K562 (cell line): ENCODE results near the gene PA2G4.

Source experiments
- BRCA1 ChIP-seq, 2 experiments: fragments of 450-650 bp in 1 of 2; sonication (generic) in 1 of 2; formaldehyde crosslinking in 1 of 2; IDR thresholded peaks; 2 replicates each; pipeline versions ENCODE4 v1.5.0 to v1.6.1; 2017 to 2020; ENCODE audit warnings: mild to moderate bottlenecking in 1 of 2, missing genetic modification reagents in 1 of 2
- POLR2AphosphoS5 ChIP-seq: IDR thresholded peaks from 2 replicates; pipeline ENCODE4 v1.6.1; 2011; ENCODE audit warnings: mild to moderate bottlenecking, low read depth, low read length, moderate library complexity; ENCODE audit not compliant: control insufficient read depth, insufficient read depth
- TF ChIP-seq, protein P1 (sequence below): fragments of 200-600 bp; sonication (generic); IDR thresholded peaks from one replicate; pipeline ENCODE4 v1.6.1; 2012; ENCODE audit warnings: mild to moderate bottlenecking, low read depth, low read length, inconsistent platforms
- TF ChIP-seq, protein P2 (sequence below): fragments of 250-450 bp; sonication (Bioruptor Pico); IDR thresholded peaks from 2 replicates; pipeline ENCODE4 v1.4.0; 2020
- TF ChIP-seq, protein P3 (sequence below), 2 experiments: fragments of 450-650 bp in 1 of 2; sonication (generic) in 1 of 2; formaldehyde crosslinking; conservative IDR thresholded peaks; 2 replicates each; pipeline versions ENCODE4 v1.4.0 to v1.8.1; 2020 to 2022; ENCODE audit warnings: mild to moderate bottlenecking in 1 of 2, missing genetic modification reagents in 1 of 2
- TF ChIP-seq, protein P4 (sequence below), 3 experiments: IDR thresholded peaks in 2 of 3; conservative IDR thresholded peaks in 1 of 3; 2 replicates each; pipeline ENCODE4 v1.5.1; 2011 to 2012; ENCODE audit warnings: low read length in 3 of 3, mild to moderate bottlenecking in 3 of 3, control low read depth in 2 of 3, improper control_type of control experiment in 1 of 3, inconsistent platforms in 1 of 3, low read depth in 1 of 3, mixed read lengths in 1 of 3, moderate library complexity in 1 of 3; ENCODE audit not compliant: insufficient read depth in 2 of 3
- TF ChIP-seq, protein P5 (sequence below): sonication (generic); formaldehyde crosslinking; IDR thresholded peaks from 2 replicates; pipeline ENCODE4 v1.8.1; 2022; ENCODE audit warnings: missing genetic modification reagents

DNA sequence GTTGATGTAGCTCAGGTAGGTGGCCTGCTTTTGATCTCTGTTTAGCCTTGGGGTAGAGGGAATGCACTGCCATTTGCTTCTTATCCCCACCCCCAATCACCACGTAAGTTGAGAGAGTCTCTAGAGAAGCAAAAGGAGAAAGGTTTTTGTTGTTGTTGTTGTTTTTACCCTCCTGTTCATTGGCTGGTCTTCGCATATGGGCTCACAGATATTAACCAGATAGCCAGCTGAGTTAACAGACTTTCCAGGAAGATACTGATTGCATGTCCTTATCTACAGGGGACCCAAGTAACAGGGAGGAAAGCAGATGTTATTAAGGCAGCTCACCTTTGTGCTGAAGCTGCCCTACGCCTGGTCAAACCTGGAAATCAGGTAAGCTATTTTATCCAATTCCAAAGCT, 2.9 kb downstream of the PA2G4 start:
- TF ChIP-seq, protein P1, sequence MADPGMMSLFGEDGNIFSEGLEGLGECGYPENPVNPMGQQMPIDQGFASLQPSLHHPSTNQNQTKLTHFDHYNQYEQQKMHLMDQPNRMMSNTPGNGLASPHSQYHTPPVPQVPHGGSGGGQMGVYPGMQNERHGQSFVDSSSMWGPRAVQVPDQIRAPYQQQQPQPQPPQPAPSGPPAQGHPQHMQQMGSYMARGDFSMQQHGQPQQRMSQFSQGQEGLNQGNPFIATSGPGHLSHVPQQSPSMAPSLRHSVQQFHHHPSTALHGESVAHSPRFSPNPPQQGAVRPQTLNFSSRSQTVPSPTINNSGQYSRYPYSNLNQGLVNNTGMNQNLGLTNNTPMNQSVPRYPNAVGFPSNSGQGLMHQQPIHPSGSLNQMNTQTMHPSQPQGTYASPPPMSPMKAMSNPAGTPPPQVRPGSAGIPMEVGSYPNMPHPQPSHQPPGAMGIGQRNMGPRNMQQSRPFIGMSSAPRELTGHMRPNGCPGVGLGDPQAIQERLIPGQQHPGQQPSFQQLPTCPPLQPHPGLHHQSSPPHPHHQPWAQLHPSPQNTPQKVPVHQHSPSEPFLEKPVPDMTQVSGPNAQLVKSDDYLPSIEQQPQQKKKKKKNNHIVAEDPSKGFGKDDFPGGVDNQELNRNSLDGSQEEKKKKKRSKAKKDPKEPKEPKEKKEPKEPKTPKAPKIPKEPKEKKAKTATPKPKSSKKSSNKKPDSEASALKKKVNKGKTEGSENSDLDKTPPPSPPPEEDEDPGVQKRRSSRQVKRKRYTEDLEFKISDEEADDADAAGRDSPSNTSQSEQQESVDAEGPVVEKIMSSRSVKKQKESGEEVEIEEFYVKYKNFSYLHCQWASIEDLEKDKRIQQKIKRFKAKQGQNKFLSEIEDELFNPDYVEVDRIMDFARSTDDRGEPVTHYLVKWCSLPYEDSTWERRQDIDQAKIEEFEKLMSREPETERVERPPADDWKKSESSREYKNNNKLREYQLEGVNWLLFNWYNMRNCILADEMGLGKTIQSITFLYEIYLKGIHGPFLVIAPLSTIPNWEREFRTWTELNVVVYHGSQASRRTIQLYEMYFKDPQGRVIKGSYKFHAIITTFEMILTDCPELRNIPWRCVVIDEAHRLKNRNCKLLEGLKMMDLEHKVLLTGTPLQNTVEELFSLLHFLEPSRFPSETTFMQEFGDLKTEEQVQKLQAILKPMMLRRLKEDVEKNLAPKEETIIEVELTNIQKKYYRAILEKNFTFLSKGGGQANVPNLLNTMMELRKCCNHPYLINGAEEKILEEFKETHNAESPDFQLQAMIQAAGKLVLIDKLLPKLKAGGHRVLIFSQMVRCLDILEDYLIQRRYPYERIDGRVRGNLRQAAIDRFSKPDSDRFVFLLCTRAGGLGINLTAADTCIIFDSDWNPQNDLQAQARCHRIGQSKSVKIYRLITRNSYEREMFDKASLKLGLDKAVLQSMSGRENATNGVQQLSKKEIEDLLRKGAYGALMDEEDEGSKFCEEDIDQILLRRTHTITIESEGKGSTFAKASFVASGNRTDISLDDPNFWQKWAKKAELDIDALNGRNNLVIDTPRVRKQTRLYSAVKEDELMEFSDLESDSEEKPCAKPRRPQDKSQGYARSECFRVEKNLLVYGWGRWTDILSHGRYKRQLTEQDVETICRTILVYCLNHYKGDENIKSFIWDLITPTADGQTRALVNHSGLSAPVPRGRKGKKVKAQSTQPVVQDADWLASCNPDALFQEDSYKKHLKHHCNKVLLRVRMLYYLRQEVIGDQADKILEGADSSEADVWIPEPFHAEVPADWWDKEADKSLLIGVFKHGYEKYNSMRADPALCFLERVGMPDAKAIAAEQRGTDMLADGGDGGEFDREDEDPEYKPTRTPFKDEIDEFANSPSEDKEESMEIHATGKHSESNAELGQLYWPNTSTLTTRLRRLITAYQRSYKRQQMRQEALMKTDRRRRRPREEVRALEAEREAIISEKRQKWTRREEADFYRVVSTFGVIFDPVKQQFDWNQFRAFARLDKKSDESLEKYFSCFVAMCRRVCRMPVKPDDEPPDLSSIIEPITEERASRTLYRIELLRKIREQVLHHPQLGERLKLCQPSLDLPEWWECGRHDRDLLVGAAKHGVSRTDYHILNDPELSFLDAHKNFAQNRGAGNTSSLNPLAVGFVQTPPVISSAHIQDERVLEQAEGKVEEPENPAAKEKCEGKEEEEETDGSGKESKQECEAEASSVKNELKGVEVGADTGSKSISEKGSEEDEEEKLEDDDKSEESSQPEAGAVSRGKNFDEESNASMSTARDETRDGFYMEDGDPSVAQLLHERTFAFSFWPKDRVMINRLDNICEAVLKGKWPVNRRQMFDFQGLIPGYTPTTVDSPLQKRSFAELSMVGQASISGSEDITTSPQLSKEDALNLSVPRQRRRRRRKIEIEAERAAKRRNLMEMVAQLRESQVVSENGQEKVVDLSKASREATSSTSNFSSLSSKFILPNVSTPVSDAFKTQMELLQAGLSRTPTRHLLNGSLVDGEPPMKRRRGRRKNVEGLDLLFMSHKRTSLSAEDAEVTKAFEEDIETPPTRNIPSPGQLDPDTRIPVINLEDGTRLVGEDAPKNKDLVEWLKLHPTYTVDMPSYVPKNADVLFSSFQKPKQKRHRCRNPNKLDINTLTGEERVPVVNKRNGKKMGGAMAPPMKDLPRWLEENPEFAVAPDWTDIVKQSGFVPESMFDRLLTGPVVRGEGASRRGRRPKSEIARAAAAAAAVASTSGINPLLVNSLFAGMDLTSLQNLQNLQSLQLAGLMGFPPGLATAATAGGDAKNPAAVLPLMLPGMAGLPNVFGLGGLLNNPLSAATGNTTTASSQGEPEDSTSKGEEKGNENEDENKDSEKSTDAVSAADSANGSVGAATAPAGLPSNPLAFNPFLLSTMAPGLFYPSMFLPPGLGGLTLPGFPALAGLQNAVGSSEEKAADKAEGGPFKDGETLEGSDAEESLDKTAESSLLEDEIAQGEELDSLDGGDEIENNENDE = no peak
- no peak for TF ChIP-seq POLR2AphosphoS5
- TF ChIP-seq, protein P2, sequence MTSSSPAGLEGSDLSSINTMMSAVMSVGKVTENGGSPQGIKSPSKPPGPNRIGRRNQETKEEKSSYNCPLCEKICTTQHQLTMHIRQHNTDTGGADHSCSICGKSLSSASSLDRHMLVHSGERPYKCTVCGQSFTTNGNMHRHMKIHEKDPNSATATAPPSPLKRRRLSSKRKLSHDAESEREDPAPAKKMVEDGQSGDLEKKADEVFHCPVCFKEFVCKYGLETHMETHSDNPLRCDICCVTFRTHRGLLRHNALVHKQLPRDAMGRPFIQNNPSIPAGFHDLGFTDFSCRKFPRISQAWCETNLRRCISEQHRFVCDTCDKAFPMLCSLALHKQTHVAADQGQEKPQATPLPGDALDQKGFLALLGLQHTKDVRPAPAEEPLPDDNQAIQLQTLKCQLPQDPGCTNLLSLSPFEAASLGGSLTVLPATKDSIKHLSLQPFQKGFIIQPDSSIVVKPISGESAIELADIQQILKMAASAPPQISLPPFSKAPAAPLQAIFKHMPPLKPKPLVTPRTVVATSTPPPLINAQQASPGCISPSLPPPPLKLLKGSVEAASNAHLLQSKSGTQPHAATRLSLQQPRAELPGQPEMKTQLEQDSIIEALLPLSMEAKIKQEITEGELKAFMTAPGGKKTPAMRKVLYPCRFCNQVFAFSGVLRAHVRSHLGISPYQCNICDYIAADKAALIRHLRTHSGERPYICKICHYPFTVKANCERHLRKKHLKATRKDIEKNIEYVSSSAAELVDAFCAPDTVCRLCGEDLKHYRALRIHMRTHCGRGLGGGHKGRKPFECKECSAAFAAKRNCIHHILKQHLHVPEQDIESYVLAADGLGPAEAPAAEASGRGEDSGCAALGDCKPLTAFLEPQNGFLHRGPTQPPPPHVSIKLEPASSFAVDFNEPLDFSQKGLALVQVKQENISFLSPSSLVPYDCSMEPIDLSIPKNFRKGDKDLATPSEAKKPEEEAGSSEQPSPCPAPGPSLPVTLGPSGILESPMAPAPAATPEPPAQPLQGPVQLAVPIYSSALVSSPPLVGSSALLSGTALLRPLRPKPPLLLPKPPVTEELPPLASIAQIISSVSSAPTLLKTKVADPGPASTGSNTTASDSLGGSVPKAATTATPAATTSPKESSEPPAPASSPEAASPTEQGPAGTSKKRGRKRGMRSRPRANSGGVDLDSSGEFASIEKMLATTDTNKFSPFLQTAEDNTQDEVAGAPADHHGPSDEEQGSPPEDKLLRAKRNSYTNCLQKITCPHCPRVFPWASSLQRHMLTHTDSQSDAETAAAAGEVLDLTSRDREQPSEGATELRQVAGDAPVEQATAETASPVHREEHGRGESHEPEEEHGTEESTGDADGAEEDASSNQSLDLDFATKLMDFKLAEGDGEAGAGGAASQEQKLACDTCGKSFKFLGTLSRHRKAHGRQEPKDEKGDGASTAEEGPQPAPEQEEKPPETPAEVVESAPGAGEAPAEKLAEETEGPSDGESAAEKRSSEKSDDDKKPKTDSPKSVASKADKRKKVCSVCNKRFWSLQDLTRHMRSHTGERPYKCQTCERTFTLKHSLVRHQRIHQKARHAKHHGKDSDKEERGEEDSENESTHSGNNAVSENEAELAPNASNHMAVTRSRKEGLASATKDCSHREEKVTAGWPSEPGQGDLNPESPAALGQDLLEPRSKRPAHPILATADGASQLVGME (CRISPR knock-in tag) = no peak
- no peak for TF ChIP-seq BRCA1 (IDR thresholded peaks at IDR 0.05)
- no peak for TF ChIP-seq BRCA1 (CRISPR knock-in tag; IDR thresholded peaks at IDR 0.05)
- TF ChIP-seq, protein P3, sequence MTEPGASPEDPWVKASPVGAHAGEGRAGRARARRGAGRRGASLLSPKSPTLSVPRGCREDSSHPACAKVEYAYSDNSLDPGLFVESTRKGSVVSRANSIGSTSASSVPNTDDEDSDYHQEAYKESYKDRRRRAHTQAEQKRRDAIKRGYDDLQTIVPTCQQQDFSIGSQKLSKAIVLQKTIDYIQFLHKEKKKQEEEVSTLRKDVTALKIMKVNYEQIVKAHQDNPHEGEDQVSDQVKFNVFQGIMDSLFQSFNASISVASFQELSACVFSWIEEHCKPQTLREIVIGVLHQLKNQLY (CRISPR knock-in tag; conservative IDR thresholded peaks at IDR 0.05) = no peak
- TF ChIP-seq, protein P4, sequence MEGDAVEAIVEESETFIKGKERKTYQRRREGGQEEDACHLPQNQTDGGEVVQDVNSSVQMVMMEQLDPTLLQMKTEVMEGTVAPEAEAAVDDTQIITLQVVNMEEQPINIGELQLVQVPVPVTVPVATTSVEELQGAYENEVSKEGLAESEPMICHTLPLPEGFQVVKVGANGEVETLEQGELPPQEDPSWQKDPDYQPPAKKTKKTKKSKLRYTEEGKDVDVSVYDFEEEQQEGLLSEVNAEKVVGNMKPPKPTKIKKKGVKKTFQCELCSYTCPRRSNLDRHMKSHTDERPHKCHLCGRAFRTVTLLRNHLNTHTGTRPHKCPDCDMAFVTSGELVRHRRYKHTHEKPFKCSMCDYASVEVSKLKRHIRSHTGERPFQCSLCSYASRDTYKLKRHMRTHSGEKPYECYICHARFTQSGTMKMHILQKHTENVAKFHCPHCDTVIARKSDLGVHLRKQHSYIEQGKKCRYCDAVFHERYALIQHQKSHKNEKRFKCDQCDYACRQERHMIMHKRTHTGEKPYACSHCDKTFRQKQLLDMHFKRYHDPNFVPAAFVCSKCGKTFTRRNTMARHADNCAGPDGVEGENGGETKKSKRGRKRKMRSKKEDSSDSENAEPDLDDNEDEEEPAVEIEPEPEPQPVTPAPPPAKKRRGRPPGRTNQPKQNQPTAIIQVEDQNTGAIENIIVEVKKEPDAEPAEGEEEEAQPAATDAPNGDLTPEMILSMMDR (IDR thresholded peaks at IDR 0.05 in 2 of 3, conservative IDR thresholded peaks at IDR 0.05 in 1 of 3; ENCODE audit: insufficient read depth in 2 of 3, low read depth in 1 of 3, low read length in 3 of 3) = no peak
- TF ChIP-seq, protein P5, sequence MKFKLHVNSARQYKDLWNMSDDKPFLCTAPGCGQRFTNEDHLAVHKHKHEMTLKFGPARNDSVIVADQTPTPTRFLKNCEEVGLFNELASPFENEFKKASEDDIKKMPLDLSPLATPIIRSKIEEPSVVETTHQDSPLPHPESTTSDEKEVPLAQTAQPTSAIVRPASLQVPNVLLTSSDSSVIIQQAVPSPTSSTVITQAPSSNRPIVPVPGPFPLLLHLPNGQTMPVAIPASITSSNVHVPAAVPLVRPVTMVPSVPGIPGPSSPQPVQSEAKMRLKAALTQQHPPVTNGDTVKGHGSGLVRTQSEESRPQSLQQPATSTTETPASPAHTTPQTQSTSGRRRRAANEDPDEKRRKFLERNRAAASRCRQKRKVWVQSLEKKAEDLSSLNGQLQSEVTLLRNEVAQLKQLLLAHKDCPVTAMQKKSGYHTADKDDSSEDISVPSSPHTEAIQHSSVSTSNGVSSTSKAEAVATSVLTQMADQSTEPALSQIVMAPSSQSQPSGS = no peak
